Activated T-cell treated with anti-CD3 and anti-CD28 coated beads, Interleukin-2, amount 50 U/mL, for 4 hours (primary cell): Measurements from ENCODE around the gene ERGIC1. TPM values are rescaled to one million over a fixed set of nuclear protein-coding genes. Genes with fewer than 3 reads are reported as not detected.
"Not testable (repeated sequence)": the region's sequence is repeated elsewhere in the genome, so short reads cannot be mapped to it uniquely, and the experiment has no call there.

ENCODE experiments used
- ATAC-seq, 2 donors: fragments of 200-7000 bp; cut with Tn5 transposase; one replicate each; pipeline ENCODE4 v1.10.0; 2021
- DNase-seq: peaks from one replicate; pipeline ENCODE4 v3.0.0-alpha.2; 2020
- H3K27me3 Mint-ChIP-seq: one replicate; pipeline ENCODE4 v1.8.0; 2021; ENCODE audit warnings: low read depth, mixed read lengths
- H3K36me3 Mint-ChIP-seq: one replicate; pipeline ENCODE4 v1.8.0; 2022; ENCODE audit warnings: mixed read lengths; ENCODE audit not compliant: insufficient read depth
- H3K4me1 Mint-ChIP-seq: one replicate; pipeline ENCODE4 v1.8.0; 2021; ENCODE audit warnings: low read depth, mixed read lengths
- H3K4me3 Mint-ChIP-seq: one replicate; pipeline ENCODE4 v1.8.0; 2021; ENCODE audit warnings: mild to moderate bottlenecking, moderate library complexity, mixed read lengths
- H3K9me3 Mint-ChIP-seq: one replicate; pipeline ENCODE4 v1.8.0; 2021; ENCODE audit warnings: mixed read lengths
- total RNA-seq, 3 donors: library from RNA; stranded (reverse); gene quantifications; one replicate each; pipeline ENCODE4 v1.2.1, GENCODE V29; 2021

The ERGIC1 gene, protein sequence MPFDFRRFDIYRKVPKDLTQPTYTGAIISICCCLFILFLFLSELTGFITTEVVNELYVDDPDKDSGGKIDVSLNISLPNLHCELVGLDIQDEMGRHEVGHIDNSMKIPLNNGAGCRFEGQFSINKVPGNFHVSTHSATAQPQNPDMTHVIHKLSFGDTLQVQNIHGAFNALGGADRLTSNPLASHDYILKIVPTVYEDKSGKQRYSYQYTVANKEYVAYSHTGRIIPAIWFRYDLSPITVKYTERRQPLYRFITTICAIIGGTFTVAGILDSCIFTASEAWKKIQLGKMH
- total RNA-seq = 10 to 100 TPM; 28.7 to 36.3 (median 32.1) TPM

DNA sequence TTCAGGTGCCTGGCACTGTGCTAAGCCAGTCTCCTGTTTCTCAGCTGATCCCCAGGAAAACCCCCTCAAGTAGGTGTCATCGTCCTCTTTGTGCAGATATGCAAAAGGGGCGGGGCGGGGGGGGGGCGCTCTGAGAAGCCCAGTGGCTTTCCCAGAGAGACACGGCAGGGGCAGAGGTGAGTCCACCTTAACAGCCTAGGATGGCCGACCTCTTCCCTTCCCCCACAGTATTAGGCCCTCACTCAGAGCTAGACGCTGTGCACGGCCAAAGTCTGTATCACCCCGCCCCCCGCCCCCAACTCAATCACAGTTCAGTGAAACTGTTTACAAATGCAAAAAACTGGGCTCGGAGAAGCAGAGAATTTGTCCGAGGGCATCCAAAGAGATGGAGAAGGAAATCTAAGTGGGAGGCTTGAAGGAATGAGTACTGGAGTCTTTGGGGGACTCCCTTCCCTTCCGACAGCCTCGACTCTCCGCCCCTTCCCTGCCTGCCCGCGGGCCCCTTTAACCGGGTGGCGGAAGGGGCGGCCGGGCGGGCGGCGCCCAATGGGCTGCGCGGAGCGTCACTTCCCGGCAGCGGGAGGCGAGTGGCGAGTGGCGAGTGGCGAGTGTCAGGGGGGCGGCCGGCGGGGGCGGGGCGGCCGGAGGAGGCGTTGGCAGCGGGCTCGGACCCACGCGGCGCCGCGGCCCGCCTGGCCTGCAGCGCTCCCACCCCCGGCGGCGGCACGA lies at the start of gene ERGIC1:
Gene ERGIC1 (plus strand): TSS at position 566 of the 729 bp plus-strand sequence. CDS start 163 bp downstream, at position 729.
- Mint-ChIP-seq H3K27me3 (no peaks in the 10 kb centered on the region), H3K4me3 (peak within 1 kb of the TSS; percentile 84), H3K9me3 (no peaks in the 10 kb centered on the region), H3K4me1 (peaks cover 43% of the 10 kb centered on the region), H3K36me3 (no peaks in the 10 kb centered on the region)
- DNase-seq (peak; percentile 39), ATAC-seq (peak; percentile 91 to 93)

DNA sequence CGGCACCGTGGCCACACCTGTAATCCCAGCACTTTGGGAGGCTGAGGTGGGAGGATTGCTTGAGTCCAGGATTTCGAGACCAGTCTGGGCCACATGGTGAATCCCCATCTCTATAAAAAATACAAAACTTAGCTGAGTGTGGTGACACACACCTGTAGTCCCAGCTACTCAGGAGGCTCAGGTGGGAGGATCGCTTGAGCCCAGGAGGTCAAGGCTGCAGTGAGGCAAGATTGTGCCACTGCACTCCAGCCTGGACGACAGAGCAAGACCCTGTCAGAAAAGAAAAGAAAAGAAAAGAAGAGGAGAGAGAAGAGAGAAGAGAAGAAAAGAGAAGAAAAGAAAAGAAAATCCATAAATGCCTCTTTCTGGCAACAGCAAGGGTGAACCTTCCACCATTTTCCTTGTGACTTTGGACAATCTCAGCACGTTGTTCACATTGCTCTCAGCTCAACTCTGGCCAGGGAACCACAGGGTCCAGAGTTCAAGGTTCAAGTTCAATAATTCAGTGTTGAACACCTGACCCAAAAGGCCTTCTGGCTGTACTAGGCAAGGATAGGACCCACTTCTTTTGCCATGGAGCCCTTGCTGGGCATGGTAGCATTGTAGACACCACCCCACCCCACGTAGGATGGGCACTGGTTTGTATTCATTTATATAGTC lies 48.5 kb upstream of the ERGIC1 start:
- ATAC-seq = no peak
- Mint-ChIP-seq H3K4me3 (no peak overlapping the region), H3K27me3 (no peaks in the 10 kb centered on the region), H3K36me3 (no peaks in the 10 kb centered on the region), H3K9me3 (no peaks in the 10 kb centered on the region), H3K4me1 (peaks cover 3% of the 10 kb centered on the region)
- no peak for DNase-seq

DNA sequence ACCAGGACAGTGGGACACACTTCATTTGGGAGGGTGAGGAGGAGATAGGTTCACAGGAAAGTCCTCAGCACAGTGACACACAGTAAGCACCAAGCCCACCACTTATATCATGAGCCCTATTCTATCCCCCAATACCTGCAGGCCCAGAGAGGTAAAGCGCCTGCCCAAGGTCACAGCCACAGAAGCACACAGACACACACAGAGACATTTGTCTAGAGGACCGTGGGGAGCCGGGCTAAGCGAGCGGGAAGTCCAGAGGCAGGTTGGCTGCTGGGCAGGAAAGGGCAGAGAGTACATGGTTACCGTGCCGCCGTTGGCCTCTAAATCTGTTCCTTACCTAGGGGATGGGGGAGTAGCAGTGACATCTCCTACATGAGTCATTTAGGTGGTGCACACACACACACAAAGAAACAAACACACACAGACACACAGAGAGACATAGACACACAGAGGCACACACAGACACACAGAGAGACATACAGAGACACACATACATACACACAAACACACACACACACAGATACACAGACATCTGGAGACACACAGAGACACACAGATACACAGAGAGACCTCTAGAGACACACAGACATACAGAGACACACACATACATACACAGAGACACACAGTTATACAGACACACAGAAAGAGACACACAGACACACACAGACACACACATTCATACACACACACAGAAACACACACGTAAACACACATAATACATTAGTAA lies 47.2 kb upstream of the ERGIC1 start:
- Mint-ChIP-seq H3K4me1 (peaks cover 3% of the 10 kb centered on the region), H3K4me3 (no peak overlapping the region), H3K36me3 (no peaks in the 10 kb centered on the region), H3K27me3 (no peaks in the 10 kb centered on the region), H3K9me3 (no peaks in the 10 kb centered on the region)
- no peak for DNase-seq
- ATAC-seq = no peak

DNA sequence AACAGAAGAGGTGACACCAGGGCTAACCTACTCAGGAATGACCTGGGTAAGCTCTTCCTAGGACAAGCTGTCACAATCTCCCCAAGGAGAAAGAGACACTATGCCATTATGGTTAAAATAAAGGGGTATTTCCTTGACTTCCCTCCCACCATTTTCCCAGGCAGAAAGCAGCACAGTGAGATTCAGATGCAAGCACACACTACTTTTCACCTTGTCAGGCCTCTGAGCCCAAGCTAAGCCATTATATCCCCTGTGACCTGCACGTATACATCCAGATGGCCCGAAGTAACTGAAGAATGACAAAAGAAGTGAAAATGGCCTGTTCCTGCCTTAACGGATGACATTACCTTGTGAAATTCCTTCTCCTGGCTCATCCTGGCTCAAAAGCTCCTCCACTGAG lies 46.5 kb upstream of the ERGIC1 start:
- not testable (repeated sequence) for DNase-seq, H3K9me3 Mint-ChIP-seq, ATAC-seq, H3K36me3 Mint-ChIP-seq, H3K4me1 Mint-ChIP-seq, H3K27me3 Mint-ChIP-seq, H3K4me3 Mint-ChIP-seq

DNA sequence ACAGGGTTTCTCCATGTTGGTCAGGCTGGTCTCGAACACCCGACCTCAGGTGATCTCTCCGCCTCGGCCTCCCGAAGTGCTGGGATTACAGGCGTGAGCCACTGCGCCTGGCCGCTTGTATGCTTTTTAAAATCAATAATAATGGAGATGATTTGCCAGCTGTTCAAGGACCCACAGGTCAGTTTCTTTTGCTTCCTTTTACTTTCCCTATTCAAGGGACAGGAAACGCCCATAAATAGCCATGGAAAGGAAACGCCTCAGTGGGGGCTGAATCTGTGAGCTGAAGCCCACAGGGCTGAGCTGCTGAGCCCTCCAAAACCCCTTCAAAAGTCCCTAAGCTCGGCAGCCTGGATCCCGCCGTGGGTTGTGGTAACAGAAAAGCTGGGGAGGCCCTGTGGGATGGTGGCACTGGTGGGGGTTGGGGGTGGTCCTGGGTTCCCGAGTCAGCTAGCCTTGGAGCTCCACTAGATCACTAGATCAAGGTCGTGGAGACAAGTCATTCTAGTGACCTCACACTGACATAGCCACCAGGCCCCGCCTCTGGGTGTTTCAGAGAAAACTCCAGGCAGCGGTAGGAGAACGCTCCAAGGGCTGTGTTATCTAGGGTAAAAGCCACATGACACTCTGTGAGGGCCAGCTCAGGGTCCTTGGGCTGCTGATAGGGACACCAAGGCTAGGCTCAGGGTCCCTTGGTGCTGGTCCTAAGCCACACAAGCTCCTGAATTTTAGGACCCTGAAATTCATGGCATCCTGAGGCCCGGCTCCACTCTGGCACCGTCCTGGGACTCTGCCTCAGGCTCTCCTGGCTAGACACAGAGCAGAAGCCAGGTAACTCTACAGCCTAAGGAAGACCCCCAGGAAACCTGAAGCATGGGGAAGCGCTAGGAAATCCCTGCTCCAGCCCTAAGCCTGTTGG lies 45.0 kb upstream of the ERGIC1 start:
- no peaks in the 10 kb centered on the region for H3K9me3 Mint-ChIP-seq
- no peak overlapping the region for H3K4me3 Mint-ChIP-seq
- no peaks in the 10 kb centered on the region for H3K27me3 Mint-ChIP-seq
- H3K36me3 Mint-ChIP-seq = no peaks in the 10 kb centered on the region
- peak in 1 of 2 donors; percentile 28 for ATAC-seq
- DNase-seq = no peak
- H3K4me1 Mint-ChIP-seq = no peaks in the 10 kb centered on the region

DNA sequence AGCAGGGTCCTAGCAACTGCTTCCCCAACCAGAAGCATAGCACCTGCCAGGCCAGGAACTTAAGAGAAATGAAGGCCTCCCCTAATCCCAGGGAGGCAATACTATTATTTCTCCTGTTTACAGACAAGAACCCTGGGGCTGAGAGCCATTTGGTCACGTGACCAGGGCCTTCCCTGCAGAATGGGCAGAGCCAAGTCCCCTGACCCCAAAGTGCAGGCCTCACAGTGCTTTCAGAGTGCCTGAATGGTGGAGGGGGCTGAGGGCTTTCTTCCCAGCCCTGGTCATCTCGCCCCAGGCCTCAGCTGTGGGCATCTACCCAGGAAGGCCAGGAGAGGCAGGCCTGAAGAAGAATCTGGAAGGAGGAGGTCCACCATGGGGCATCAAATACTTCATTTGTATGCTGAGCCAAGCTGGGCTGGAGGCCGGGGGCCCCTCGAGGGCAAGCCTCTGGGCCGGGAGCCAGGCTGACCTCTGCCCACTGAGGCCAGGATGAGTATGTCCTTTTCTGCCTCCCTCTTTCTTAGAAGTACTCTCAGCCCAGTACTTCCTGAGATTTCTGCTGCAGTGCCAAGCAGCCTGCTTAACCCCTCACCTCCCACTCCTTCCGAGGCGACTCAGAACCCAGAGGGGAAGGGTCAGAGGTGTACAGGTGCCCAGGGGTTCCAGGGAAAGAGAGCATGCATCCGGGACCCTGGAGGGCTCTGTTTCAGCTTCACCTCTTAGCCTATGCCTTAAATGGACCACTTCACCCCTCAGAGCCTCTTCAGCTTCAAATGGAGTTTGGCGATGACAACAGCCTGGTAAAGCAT lies 44.2 kb upstream of the ERGIC1 start:
- H3K9me3 Mint-ChIP-seq = no peaks in the 10 kb centered on the region
- H3K27me3 Mint-ChIP-seq = no peaks in the 10 kb centered on the region
- no peaks in the 10 kb centered on the region for H3K4me1 Mint-ChIP-seq
- no peak for ATAC-seq
- no peak for DNase-seq
- no peaks in the 10 kb centered on the region for H3K36me3 Mint-ChIP-seq
- no peak overlapping the region for H3K4me3 Mint-ChIP-seq

DNA sequence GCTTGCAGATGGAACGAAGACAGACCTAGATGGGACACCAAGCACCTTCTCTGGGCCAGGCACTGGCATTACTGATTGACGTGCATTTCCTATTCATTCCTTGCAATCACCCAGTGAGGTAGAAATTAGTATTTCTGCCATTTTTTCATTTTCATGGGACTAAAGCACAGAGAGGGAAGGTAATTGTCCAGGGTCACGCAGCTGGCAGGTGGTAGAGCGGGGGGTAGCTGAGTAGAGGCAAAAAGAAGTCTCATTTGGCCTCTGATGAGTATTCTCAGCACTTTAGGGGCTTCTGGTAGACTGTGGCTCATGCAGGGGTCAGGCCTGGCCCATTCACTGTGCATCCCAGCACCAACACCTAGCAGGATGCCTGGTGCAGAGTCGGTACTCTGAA lies 43.6 kb upstream of the ERGIC1 start:
- Mint-ChIP-seq H3K36me3 (no peaks in the 10 kb centered on the region), H3K4me1 (no peaks in the 10 kb centered on the region), H3K27me3 (no peaks in the 10 kb centered on the region), H3K4me3 (no peak overlapping the region), H3K9me3 (no peaks in the 10 kb centered on the region)
- DNase-seq (no peak), ATAC-seq (no peak)

DNA sequence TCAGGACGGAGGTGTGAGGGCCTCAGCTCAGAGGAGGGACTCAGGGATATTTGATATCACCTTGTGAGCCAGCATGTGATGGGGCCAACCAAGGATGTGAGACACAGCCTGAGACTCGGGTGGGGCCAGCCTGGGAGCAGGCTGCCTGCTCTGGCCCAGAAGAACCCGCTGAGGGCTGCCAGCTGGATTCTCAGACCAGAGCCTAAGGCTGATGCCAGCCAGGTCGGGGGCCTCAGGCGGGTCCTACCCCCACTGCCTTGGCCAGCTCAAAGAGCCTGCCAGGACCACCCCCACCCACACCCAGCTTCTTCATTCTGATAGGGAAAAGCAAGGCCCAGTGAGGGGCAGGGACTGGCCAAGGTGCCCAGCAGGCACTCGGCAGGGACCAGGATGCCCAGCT lies 42.8 kb upstream of the ERGIC1 start:
- no peaks in the 10 kb centered on the region for H3K27me3 Mint-ChIP-seq
- H3K4me1 Mint-ChIP-seq = no peaks in the 10 kb centered on the region
- H3K9me3 Mint-ChIP-seq = no peaks in the 10 kb centered on the region
- ATAC-seq = no peak
- no peak overlapping the region for H3K4me3 Mint-ChIP-seq
- no peaks in the 10 kb centered on the region for H3K36me3 Mint-ChIP-seq
- no peak for DNase-seq

DNA sequence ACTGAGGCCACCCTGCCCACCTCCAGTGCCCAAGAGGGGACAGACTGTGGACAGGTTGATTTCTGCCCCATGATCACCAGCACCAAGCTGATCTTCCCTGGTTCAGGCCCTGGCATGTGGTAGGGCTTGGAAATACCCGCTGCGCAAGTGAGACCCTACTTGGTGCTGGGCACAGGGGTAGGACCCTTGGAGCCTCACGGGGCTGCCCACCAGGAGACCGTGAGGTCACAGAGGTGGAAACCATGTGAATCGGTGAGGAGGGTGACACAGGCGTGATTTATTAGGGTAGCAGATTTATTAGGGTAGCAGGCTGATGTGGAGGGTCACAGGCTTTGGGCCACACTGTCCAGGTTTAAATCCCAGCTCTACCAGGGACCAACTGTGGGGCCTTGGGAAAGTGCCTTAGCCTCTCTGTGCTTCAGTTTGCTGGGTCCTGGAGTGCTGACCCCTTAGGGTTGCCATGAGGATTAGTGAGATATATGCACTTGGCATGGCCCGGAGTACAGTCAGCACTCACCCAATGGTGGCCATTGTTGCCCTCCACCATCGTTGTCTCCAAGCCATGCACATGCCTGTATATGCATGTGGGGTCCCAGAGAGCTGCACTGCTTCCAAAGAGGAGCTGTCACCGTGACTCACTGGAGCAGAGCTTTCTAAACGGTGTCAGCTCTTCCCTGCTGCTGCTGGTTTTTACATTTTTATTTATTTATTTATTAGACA lies 42.2 kb upstream of the ERGIC1 start:
- Mint-ChIP-seq H3K36me3 (no peaks in the 10 kb centered on the region), H3K4me3 (no peak overlapping the region), H3K9me3 (no peaks in the 10 kb centered on the region), H3K4me1 (no peaks in the 10 kb centered on the region), H3K27me3 (no peaks in the 10 kb centered on the region)
- ATAC-seq (no peak), DNase-seq (no peak)

DNA sequence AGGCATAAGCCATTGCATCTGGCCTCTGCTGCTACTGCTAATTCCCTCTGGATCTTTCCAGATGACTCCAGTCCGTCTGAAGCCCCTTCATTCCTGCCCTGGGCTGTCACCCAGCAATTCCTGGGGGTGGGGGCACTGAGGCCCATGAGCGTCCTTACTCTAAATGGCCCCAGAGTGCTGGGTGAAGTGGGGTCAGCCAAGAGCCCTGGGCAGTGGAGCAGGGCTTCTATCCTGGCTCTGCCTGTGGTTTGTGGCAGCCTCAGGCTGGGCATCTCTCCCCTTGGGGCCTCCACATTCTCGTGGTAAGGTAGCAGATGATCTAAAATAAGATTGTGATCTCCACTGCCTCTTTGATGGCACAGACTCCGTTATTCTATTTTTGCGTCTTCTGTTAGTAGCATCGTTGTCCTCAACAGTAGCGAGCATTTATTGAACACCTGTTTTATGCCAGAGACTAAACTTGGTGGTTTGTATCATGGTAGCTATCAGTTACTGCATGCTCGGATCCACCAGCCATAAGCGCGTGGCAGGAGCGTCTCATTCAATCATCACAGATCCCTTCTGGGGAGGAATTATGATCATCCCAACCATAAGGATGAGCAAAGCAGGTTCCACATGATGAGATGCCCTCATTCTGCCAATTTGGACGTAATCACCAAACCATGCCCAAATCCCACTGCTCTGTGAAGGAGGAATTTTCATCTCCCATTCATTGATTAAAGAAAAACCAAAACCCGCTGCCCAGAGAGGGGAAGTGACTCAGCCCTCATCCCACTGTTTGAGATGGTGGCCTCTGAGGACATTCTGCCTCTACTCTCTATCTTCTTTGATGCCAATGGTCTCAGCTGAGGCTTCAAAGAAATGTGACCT lies 41.1 kb upstream of the ERGIC1 start:
- Mint-ChIP-seq H3K36me3 (no peaks in the 10 kb centered on the region), H3K9me3 (no peaks in the 10 kb centered on the region), H3K4me1 (peaks cover 5% of the 10 kb centered on the region), H3K27me3 (no peaks in the 10 kb centered on the region), H3K4me3 (no peak overlapping the region)
- DNase-seq (no peak), ATAC-seq (no peak)

DNA sequence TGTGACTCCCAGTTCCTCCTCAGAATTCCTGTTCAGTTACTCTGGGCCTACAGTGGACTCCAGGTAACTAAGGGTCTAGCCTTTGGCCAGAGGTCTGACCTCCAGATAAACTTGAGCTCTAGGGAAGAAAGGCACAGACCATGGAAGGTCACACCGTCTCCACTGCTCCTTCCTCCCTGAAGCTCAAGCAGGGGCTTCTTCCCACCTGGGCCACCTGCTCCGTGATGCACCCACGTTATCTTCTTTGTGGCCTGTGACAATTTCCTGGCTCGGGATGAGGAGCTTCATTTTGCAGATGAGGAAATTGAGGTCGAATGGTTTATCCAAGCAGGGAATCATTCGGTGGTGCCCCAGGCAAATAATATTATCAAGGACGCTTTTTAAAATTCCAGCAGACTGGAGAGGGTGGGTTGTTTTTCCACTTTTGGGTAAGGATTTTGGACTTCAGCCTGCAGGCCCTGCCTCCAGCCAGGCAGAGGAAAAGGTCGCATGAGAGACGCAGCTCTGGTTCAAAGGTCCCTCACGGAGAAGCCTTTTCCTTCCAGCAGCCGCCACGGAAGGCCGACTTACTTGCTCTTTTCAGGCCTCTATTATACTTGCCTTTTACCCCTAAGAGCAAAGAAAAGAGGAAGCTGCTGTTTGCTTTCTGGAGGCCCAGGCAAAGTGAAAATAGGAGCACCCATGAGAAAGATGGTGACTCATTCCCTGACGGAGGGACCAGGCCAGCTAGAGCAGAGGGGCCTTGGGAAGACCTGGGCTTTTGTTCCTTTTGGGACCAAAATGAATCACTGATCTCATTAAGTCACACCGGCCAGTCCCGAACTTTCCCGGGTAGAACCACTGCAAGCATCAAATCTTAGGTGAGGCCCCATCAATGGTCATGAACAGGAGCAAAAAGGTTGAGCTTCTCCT lies 40.2 kb upstream of the ERGIC1 start:
- Mint-ChIP-seq H3K27me3 (no peaks in the 10 kb centered on the region), H3K9me3 (no peaks in the 10 kb centered on the region), H3K36me3 (no peaks in the 10 kb centered on the region), H3K4me1 (peaks cover 8% of the 10 kb centered on the region), H3K4me3 (no peak overlapping the region)
- ATAC-seq (no peak), DNase-seq (no peak)
